Nephron progenitor cell (in vitro differentiated cells): ENCODE data around the gene DAZAP1.
A peak's percentile ranks its signal among the peaks of the same experiment; 100 is the strongest.

Experiments used
- DNase-seq: peaks from one replicate; pipeline ENCODE4 v3.0.0; 2021
- H3K27ac Mint-ChIP-seq: 2 replicates; pipeline ENCODE4 v1.8.0; 2021; ENCODE audit warnings: mild to moderate bottlenecking, moderate library complexity, mixed read lengths
- H3K27me3 Mint-ChIP-seq: 2 replicates; pipeline ENCODE4 v1.8.0; 2021; ENCODE audit warnings: mild to moderate bottlenecking, low read depth, mixed read lengths; ENCODE audit not compliant: poor library complexity
- H3K36me3 Mint-ChIP-seq: 2 replicates; pipeline ENCODE4 v1.8.0; 2021; ENCODE audit warnings: low read depth, mixed read lengths
- H3K4me1 Mint-ChIP-seq: 2 replicates; pipeline ENCODE4 v1.8.0; 2021; ENCODE audit warnings: mixed read lengths
- H3K4me3 Mint-ChIP-seq: 2 replicates; pipeline ENCODE4 v1.8.0; 2021; ENCODE audit warnings: mild to moderate bottlenecking, moderate library complexity, mixed read lengths
- H3K9me3 Mint-ChIP-seq: 2 replicates; pipeline ENCODE4 v1.8.0; 2021; ENCODE audit warnings: mild to moderate bottlenecking, moderate library complexity, mixed read lengths
- TF ChIP-seq, protein P1 (sequence below): fragments of 200-600 bp; sonication (generic); IDR thresholded peaks from 2 replicates; pipeline ENCODE4 v1.5.0; 2021; ENCODE audit warnings: antibody characterized with exemption

DAZAP1 gene

DNA sequence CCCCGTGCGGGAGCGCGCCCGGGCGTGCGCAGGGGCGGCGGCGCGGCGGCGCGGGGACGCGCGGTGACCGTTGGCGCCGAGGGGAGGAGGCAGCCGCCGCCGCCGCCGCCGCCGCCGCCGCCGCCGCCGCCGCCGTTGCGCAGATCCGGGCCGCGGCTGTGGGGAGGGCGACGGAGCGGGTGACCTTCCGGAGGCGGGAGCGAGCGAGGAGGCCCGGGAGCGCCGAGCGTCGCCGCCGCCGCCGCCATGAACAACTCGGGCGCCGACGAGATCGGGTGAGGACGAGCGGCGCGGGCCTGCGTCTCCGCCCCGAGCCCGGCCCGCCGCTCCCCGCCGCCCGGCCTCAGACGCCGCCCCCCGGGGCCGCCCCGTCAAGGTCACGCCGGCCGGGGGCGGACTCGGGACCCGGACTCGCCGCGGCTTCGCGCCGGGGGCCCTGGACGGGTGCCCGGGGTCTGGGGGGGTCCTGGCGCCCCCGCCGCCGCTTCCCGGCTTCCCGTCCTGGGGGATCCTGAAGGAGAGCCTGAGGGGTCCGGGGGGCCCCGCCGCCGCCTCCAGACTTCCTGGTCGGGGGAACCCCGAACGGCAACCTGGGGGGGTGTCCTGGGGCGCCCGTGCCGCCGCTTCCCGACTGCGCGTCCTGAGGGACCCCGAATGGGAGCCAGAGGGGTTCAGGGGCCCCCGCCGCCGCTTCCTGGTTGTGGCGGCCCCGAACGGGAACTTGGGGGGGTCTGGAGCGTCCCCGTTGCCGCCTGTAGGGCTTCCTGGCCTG, at the start of gene DAZAP1:
Gene DAZAP1, plus strand, starts transcription at position 59 of the 772 bp plus-strand sequence. Its CDS starts 188 bp downstream, at position 247.
- no peak for DNase-seq
- H3K36me3 Mint-ChIP-seq, result peaks cover 6% of the 10 kb centered on the region
- H3K27me3 Mint-ChIP-seq, result peaks cover 30% of the 10 kb centered on the region
- H3K9me3 Mint-ChIP-seq, result no peaks in the 10 kb centered on the region
- peaks cover 45% of the 10 kb centered on the region for H3K4me1 Mint-ChIP-seq
- H3K4me3 Mint-ChIP-seq, result peak within 1 kb of the TSS; percentile 91
- TF ChIP-seq, protein P1, sequence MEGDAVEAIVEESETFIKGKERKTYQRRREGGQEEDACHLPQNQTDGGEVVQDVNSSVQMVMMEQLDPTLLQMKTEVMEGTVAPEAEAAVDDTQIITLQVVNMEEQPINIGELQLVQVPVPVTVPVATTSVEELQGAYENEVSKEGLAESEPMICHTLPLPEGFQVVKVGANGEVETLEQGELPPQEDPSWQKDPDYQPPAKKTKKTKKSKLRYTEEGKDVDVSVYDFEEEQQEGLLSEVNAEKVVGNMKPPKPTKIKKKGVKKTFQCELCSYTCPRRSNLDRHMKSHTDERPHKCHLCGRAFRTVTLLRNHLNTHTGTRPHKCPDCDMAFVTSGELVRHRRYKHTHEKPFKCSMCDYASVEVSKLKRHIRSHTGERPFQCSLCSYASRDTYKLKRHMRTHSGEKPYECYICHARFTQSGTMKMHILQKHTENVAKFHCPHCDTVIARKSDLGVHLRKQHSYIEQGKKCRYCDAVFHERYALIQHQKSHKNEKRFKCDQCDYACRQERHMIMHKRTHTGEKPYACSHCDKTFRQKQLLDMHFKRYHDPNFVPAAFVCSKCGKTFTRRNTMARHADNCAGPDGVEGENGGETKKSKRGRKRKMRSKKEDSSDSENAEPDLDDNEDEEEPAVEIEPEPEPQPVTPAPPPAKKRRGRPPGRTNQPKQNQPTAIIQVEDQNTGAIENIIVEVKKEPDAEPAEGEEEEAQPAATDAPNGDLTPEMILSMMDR, result no peak
- no peak within 1 kb of the TSS for H3K27ac Mint-ChIP-seq

DNA sequence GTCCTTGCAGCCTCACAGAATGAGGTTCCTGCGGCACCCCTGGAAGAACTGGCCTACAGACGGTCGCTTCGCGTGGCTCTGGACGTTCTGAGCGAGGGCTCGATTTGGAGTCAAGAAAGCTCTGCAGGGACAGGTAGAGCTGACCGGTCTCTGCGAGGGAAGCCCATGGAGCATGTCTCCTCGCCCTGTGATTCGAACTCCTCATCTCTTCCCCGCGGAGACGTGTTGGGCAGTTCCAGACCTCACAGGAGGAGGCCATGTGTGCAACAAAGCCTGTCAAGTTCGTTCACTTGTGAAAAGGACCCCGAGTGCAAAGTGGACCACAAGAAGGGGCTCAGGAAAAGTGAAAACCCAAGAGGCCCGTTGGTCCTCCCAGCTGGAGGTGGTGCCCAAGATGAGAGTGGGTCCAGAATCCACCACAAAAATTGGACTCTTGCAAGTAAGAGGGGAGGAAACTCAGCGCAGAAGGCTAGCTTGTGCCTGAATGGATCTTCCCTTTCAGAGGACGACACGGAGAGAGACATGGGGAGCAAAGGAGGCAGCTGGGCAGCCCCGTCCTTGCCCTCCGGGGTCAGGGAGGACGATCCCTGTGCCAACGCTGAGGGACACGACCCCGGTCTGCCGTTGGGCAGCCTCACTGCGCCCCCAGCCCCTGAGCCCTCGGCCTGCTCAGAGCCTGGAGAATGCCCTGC, 47.1 kb upstream of the DAZAP1 start:
- no peaks in the 10 kb centered on the region for H3K27me3 Mint-ChIP-seq
- H3K36me3 Mint-ChIP-seq, result peaks cover 69% of the 10 kb centered on the region
- H3K4me3 Mint-ChIP-seq, result peak overlapping the region; percentile 45
- H3K9me3 Mint-ChIP-seq, result no peaks in the 10 kb centered on the region
- no peak overlapping the region for H3K27ac Mint-ChIP-seq
- TF ChIP-seq, protein P1, result no peak
- DNase-seq, result no peak
- peaks cover 90% of the 10 kb centered on the region for H3K4me1 Mint-ChIP-seq

GRCh38 chr19:1360818-1361461, 46.4 kb upstream of the DAZAP1 start:
- TF ChIP-seq, protein P1, result no peak
- H3K27ac Mint-ChIP-seq, result peak overlapping the region; percentile 92
- peaks cover 73% of the 10 kb centered on the region for H3K36me3 Mint-ChIP-seq
- peaks cover 87% of the 10 kb centered on the region for H3K4me1 Mint-ChIP-seq
- H3K27me3 Mint-ChIP-seq, result no peaks in the 10 kb centered on the region
- H3K4me3 Mint-ChIP-seq, result peak overlapping the region; percentile 73
- no peaks in the 10 kb centered on the region for H3K9me3 Mint-ChIP-seq
- peak; percentile 67 for DNase-seq

- Mint-ChIP-seq H3K4me3 (peak overlapping the region; percentile 73), H3K4me1 (peaks cover 78% of the 10 kb centered on the region), H3K36me3 (peaks cover 75% of the 10 kb centered on the region)
Measured at GRCh38 chr19:1361601-1362386, 45.6 kb upstream of the DAZAP1 start.

More at GRCh38 chr19:1361601-1362386, 45.6 kb upstream of the DAZAP1 start:
- no peaks in the 10 kb centered on the region for H3K27me3 Mint-ChIP-seq
- no peaks in the 10 kb centered on the region for H3K9me3 Mint-ChIP-seq
- H3K27ac Mint-ChIP-seq, result peak overlapping the region; percentile 83
- DNase-seq, result no peak
- TF ChIP-seq, protein P1, result no peak
